RWPE1 (cell line): ENCODE data around the gene OAF.
A peak's percentile ranks its signal among the peaks of the same experiment; 100 is the strongest.
"Not testable (repeated sequence)": the region's sequence is repeated elsewhere in the genome, so short reads cannot be mapped to it uniquely, and the experiment has no call there.

Source experiments
- CTCF ChIA-PET: fragments of 350-600 bp; sonication (Branson Sonifier 250); formaldehyde crosslinking; extraction: SDS; loops from one replicate; lab custom pipeline; 2021; lab: Yijun Ruan, JAX
- POLR2A ChIA-PET: fragments of 400-600 bp; formaldehyde crosslinking; extraction: SDS; loops from one replicate; lab custom pipeline; 2020; ENCODE audit warnings: antibody characterized with exemption; ENCODE audit not compliant: low non-redundant PET; lab: Yijun Ruan, JAX
- DNase-seq: peaks from one replicate; pipeline ENCODE4 v3.0.0; 2012; ENCODE audit warnings: low spot score
- H3K27ac ChIP-seq: fragments of 450-650 bp; 2 replicates; pipeline ENCODE4 v1.5.1; 2017
- CTCF ChIP-seq: fragments of 450-650 bp; conservative IDR thresholded peaks from 2 replicates; pipeline ENCODE4 v1.5.1; 2017; ENCODE audit warnings: low read depth, mild to moderate bottlenecking

The OAF gene

GRCh38 chr11:120179057-120179672, 31.7 kb upstream of the OAF start:
- CTCF ChIA-PET: interaction anchor here (0.7 to 1.1 kb wide), 4 partner anchors 50 to 272 kb away, joined by 3 to 4 read pairs (median 4); no protein-coding TSS in a partner anchor
- H3K27ac ChIP-seq: no peak overlapping the region
- POLR2A ChIA-PET: no interaction called here
- no peak for TF ChIP-seq CTCF
- no peak for DNase-seq

- DNase-seq, POLR2A ChIA-PET, H3K27ac ChIP-seq: not testable (repeated sequence)
- CTCF ChIA-PET: interaction anchor here (1.0 to 1.1 kb wide), 3 partner anchors 49 to 122 kb away, joined by 3 to 4 read pairs (median 4); no protein-coding TSS in a partner anchor
Measured at GRCh38 chr11:120180063-120180462, 30.8 kb upstream of the OAF start.

- ChIA-PET CTCF (interaction anchor here (0.7 kb wide), 1 partner anchor 135 kb away, joined by 3 read pairs; no protein-coding TSS in a partner anchor), POLR2A (interaction anchor here (1.0 kb wide), 1 partner anchor 43 kb away, joined by 5 read pairs; the partner anchor contains the start of gene TRIM29)
- no peak for TF ChIP-seq CTCF
- H3K27ac ChIP-seq: no peak overlapping the region
- DNase-seq: no peak
Measured at GRCh38 chr11:120180551-120181232, 30.1 kb upstream of the OAF start.

GRCh38 chr11:120181376-120181975, 29.4 kb upstream of the OAF start:
- DNase-seq: no peak
- H3K27ac ChIP-seq: no peak overlapping the region
- no peak for TF ChIP-seq CTCF
- CTCF ChIA-PET: interaction anchor here (0.7 kb wide), 1 partner anchor 277 kb away, joined by 3 read pairs; no protein-coding TSS in a partner anchor
- POLR2A ChIA-PET: interaction anchor here (1.0 kb wide), 1 partner anchor 44 kb away, joined by 5 read pairs; the partner anchor contains the start of gene TRIM29

GRCh38 chr11:120182372-120182771, 28.5 kb upstream of the OAF start:
- ChIA-PET CTCF (interaction anchor here (0.6 to 0.7 kb wide), 3 partner anchors 12 to 277 kb away, joined by 3 to 5 read pairs (median 3); no protein-coding TSS in a partner anchor), POLR2A (no interaction called here)
- TF ChIP-seq CTCF: no peak
- no peak for DNase-seq
- H3K27ac ChIP-seq: no peak overlapping the region

- ChIA-PET CTCF (interaction anchor here (0.6 to 0.8 kb wide), 2 partner anchors 11 to 46 kb away, joined by 3 to 6 read pairs; no protein-coding TSS in a partner anchor), POLR2A (no interaction called here)
- peak; percentile 31 for DNase-seq
- TF ChIP-seq CTCF: peak; percentile 30; the same call in 1 of the 2 replicates
- no peak overlapping the region for H3K27ac ChIP-seq
Measured at GRCh38 chr11:120182790-120183491, 27.9 kb upstream of the OAF start.
